ELF-1 (cell line): ENCODE measurements around the gene ZNF436.

ENCODE experiments used
- DNase-seq: peaks from one replicate; pipeline ENCODE4 v3.0.0-alpha.2; 2016; ENCODE audit warnings: low read depth, low spot score

The ZNF436 gene

DNA sequence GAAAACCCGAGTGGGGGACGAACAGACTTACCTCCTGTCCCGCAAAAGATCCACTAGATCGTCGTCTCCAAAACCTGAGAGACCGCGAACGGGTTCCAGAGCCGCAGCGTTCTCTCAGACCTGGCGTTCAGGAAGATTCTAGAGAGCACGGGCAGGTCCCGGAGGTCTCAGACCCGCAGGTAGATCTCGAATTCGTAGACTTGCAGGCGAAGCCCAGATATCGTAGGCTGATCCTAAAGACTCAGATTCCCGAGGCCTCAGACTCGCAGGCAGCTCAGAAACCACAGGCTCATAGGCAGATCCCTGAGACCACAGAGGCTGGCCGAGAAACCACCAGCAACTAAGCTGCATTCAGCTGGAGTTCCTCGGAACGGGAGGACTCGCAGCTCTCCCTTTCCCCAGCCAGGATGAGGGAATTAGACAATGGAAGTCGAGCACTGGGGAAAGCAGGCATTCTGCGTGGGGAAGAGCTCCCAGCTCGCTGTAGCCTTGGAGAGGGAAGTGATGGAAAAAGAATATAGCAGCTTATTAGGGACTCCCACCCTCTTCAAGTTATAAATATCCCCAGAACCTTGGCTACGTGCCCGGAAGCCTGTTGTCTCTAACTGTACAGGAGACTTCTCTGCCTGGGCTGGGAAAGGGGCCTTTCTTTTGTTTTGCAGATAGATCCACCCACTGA is at the start of gene ZNF436:
Gene ZNF436 (minus strand): TSS at position 502 of the 679 bp plus-strand sequence. CDS start 1,831 bp downstream, outside the sequence.
- peak; percentile 59 for DNase-seq

DNA sequence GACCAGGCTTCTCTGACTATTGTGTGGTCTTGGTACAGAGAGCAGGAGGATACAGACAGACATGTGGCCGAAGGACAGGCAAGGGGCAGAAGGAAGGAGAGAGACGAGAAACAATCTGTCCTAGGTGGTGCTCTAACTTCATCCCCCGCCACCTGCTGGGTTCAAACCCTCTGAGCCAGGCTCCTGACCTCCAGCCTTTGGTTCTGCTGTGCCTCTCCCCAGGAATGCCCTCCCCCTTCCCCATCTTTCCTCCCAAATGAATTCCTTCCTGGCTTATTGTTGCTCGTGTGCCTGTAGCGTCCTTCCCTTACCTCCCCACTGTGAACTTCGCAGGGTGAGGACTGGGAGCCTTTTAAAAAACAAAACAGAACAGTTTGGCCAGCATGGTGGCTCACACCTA is 49.5 kb upstream of the ZNF436 start:
- peak; percentile 80 for DNase-seq

DNA sequence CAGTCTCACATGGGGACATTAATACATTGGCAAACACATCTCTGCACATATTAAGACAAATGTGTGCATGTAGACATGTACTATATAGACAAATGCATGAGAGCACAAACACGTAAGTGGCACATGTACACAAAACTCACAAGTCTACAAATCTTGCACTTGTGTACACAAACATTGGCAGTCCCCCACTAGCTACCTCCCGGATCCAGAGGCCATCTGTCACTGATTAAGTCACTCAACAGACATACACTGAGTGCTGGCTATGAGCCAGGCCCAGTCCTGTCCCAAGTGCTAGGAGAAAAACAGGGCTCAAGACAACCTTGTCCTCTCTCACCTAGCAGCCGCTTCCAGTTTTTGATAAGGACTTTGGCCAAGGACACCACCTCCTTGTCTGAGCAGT is 47.9 kb upstream of the ZNF436 start:
- DNase-seq = no peak

DNA sequence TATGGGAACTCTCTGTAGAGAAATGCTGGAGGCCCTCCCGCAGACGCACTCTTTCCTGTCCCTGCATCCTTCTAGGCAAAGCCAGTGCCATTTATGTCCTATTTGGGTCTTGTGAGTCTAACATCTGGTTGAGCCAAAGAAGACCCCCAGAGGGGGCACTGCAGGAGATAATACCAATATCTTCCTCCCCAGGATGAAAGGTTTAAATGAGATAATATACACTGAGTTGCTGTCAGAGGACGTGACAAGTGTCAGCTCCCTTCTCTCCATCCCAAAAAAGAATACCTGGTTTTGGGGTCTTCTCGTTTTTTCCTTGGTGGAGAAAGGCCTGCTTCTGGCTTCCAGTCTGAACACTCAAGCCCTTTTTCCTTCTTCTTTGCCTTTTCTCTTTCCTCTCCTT is 47.3 kb upstream of the ZNF436 start:
- no peak for DNase-seq

DNA sequence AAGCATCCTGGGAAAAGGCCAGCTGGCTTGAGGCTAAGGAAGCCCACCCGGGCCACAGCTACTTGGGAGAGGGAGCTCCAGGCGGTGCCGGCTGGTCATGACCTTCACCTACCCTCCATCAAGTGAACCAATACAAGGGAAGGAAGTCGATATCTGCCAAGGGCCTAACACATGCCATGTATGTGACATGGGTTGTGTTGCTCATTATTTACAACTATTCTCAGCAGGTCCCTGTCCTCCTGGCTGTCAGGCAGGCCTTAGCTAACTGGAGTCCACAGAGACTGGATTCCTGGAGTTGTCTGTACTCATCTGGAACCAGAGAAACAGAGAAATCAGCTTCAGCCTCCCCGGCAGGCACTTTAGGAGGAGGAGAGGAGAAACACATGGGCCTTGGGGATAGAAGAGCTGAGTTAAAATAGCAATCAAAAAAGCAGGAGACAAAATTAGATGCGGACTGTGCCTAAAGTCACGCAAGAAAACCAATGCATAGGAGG is 39.2 kb upstream of the ZNF436 start:
- no peak for DNase-seq

DNA sequence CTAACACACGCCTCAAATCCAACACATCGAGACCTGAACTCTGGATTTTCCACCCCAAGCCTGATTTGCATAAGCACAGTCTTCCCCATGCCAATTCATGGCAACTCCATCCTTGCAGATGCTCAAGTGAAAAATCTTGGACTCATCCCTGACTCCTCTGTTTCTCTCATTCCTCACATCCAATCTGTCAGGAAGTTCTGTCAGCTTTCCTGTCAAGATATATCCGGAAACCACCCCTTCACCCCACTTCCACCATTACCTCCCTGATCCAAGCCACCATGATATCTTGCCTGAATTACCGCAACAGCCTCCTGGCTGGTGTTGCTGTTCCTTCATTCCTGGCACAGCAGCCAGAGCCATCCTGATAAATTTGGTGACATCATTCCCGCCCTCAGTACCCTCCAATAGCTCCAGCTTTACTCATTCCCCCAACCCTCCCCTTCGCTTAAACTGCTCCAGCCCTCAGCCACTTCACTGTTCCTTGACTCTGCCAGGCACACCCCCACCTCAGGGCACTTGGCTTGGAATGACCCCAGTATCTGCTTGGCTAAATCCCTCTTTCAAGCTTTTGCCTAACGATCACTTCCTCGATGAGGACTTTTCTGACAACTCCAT is 37.5 kb upstream of the ZNF436 start:
- DNase-seq = no peak

DNA sequence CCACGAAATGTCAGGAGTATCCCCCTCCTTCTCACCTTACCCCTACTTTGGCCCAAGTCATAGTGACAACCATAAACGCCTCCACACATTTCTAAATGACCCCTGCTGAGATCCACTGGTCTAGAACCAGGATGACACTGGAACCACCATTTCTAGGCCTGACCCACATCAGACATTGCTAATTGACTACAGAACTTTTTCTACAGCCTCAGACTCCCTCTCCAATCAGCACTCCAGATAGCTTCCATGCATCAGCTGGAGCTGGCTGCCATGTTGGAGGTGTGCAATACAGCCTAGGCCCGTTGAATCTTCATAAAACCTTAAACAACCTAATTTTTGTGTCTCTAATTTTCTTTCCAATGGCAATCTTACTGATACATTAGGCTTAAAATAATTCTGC is 36.3 kb upstream of the ZNF436 start:
- DNase-seq = no peak

DNA sequence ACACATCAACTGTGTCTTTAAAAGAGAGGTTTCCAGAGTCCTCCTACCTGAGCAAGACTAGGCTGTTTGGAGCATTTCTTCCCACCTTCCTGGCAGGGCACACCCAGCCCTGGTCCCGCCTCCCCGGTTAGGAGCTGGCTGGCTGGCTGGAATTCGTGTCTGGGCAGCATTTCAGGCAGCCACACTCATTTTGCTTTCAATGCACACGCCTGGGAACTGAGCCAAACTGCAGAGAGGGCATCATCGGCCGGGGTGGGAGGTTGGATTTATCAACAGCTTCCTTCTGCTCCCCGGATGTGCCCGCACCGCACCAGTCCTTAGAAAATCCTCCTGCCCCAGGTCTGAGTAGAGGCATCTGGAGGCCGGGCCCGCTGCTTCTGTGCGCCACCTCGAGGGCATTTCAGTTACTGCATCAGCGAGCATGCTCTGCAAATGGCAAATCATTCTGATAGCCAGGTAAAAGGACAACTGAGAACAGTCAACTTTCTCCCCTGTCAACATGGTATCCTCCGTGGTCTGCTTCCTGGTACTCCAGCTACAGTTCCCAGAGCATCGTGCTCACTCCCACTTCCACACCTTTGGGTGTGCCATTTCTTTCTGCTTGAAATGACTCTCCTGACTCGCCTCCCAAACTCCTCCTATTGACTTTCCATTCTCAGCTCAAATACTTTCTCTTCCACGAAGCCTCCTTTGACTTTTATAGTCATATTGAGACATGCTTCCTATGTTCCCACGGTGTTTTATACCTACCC is 34.3 kb upstream of the ZNF436 start:
- peak; percentile 92 for DNase-seq

DNA sequence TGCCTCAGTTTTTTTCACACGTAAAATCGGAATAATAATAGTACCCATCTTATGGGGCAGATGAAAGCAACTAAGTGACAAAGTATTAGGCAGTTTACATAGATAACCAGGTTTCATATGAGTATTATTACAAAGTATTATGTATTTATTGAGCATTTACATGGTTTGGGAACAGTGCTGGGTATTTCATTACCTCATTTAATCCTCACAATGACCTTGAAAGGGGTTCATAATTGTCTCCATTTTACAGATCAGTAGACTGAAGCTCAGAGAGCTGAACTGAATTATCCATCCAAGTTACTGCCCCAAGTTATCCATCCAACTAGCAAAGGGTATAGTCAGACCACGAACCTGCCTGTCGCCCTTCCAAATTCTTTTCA is 33.7 kb upstream of the ZNF436 start:
- no peak for DNase-seq

DNA sequence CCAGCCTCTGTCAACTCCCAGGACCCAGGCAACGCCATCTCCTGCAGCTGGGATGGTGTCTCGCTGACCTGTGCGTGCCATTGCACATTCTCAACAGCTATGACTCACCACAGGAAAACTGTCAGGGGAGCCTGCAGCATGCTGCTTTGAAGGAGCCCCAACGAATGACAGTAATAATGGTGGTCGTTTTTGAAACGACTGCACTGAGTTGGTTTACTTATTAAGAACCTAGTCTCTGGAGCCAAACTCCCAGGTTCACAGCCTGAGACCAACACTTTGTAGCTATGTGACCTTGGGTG is 33.4 kb upstream of the ZNF436 start:
- DNase-seq = no peak

DNA sequence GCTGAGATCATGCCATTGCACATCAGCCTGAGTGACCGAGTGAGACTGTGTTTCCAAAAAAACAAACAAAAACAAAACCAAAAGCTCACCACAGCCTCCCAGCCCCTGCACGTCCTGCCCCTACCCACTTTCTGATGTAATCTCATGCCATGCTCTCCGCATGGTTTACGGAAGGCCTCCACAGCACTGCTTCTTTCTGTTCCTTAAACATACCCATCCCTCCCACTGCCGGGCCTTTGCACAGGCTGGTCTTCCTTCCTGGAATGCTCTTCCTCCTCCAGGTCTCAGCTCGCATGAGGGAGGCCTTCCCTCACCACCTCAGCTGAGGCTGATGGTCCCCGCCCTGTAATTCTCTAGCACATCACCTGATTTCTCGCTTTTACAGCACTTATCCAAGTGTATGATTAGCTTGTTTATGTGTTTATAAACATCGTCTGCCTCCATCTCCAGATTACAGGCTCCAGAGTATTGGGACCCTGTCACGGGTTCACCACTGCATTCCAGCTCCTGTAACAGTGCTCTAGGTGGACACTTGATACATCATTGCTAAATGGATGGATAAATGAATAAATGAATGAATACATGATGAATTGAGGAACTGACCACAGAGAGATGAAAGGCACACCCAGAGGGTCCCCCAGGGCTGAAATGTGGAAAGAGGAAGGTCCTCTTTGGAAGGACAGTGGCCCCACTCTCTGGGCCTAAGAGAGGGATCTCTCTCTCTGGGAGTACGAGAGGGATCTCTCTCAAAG is 32.8 kb upstream of the ZNF436 start:
- no peak for DNase-seq

DNA sequence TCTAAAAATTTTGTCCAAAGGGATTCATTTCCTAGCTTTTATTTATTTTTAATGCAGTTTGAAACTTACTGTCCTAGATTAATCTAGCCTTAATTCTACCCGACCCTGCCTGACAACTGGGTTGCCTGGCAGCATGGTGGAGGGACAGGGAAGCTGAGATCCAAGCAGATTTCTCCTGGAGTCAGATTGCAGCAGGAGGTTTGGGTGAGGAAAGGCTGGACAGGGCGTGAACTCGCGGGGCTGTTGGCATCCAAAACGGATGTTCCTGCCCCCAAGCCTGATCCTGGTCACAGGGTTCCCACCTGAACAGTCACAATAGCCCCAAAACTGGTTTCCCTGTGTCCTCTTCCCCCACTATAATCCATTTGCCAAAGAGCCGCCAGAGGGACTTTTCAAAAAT is 31.7 kb upstream of the ZNF436 start:
- no peak for DNase-seq

DNA sequence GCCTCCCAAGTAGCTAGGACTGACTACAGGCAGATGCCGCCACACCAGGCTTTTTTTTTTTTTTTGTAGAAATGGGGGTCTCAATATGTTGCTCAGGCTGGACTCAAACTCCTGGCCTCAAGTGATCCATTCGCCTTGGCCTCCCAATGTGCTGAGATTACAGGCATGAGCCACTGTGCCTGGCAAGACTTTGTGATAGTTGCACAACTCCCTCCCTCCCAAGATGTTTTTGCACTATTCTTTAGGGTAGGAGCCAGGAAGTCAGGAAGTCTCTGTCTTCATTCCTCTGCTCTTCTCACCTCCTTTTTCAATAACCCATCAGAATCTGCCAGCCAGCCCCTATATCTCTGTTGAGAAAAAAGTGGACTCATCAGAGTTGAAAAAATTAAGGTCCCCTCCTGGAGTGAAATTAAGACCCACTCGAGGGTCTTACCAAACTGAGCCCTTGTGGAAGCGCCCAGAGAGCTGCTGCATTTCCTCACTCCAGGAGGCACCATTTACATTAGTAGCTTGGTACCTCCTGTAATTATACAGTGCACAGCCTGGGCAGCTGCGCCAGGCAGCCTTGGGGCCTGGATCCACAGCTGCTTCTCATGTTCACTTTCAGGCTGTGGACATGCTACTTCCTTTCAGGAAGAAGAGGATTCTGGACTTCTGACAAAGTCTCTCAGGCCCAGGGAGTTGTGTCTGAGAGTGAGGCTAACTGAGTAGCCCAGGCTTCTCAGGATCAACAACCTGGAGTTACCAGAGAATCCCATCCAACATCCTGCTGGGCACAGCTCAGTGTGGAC is 30.9 kb upstream of the ZNF436 start:
- no peak for DNase-seq

DNA sequence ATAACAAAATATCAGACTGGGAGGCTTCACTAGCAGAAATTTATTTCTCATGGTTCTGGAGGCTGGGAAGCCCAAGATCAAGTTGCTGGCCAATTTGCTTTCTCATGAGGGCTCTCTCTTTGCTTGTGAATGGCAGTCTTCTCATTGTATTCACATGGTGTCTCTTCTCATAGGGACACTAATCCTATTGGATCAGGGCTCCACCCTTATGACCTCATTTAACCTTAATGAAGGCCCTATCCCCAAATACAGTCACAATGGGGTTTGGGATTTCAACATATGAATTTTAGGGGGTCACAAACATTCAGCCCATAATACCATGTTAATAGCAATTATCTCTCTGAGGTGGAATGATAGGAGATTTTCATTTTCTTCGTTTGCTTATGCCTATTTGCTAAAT is 29.6 kb upstream of the ZNF436 start:
- no peak for DNase-seq

DNA sequence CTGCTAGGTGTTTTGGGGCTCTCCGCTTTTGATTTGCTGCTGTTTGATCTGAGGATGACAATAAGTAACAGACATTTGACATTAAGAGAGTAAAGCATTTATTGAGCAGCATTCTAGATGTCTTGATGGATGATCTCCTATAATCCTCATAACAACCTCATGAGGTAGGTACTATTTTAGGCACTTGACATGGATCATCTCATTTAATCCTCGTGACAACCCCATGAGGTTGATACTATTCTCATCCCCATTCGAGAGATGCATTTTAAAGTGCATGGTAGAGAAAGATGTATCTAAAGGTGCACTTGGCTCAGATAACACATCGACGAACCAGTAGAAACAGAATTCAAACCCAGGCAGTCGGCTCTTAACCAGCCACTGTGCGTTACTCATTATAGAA is 28.3 kb upstream of the ZNF436 start:
- DNase-seq = no peak

DNA sequence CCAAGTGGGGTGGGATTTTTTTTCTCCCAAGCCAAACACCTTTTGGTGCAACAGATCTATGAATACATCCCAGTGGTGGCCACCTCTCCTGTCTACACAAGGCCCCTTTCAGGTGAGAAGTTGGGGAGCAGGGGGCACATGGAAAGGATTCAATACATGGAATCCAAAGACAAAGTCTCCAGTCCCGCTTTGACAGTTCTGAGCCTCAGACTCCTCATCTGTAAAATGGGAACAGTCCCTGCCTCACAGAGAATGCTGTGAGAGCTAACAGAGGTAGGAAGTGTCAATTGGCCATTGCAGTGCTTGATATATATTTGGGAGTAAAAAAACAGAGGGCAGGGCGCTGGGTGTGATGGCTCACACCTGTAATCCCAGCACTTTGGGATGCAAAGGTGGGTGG is 26.7 kb upstream of the ZNF436 start:
- no peak for DNase-seq

DNA sequence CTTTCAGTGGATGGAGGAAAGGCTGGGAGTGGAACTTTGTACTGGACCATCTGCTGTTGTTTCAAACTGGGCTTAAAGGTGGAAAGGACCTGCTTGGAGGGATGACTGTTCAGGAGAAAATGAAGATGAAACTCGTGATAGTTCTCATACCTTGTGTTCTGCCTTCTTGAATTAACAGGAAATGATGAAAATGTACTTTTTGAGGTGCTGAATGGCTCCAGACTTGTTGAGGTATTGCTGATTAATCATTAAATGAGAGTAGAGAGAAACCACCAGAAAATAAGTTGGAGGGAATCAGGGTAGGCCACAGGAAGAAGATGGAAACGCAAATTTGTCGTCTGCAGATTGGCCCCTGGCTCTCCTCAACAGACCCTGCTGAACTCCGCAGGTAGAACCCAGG is 26.2 kb upstream of the ZNF436 start:
- DNase-seq = no peak

DNA sequence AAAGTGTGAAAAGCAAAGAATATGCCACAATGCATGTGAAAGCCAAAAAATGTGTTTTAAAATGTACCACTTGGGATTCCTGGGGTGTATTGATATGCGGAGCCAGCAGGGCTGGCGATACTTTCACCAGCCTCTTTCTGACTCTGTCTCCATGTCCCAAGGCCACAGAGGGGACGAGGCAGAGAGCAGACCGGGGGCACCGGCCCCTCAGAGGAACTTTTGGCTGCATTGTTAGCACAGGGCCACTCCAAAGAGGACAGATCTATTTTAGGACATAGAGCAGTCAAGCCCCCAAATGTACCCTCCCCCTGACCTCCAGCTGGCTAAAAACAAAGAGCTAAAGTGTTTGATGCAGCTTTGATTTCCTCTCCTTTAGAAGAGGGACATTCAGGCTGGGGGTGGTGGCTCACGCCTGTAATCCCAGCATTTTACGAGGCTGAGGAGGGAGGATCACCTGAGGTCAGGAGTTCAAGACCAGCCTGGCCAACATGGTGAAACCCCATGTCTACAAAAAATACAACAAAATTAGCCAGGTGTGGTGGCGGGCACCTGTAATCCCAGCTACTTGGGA is 25.6 kb upstream of the ZNF436 start:
- peak; percentile 59 for DNase-seq

DNA sequence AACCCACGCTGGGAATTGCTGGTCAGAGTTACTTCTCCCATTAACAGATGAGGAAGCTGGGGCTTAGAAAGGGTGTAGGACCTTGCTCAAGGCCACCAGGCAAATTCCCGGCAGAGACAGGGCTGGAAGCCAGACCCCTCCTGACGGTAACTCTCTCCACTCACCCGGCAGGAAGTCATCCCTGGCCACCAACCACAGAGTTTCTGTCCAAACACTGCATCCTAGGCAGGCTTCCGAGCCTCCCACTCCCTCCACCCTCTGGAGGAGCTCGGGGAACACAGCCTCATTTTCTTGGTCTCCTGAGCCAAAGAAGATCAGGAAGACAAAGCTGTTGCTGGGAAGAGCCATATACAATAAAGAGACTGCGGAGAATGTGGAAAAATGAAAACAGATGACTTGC is 25.0 kb upstream of the ZNF436 start:
- peak; percentile 69 for DNase-seq

DNA sequence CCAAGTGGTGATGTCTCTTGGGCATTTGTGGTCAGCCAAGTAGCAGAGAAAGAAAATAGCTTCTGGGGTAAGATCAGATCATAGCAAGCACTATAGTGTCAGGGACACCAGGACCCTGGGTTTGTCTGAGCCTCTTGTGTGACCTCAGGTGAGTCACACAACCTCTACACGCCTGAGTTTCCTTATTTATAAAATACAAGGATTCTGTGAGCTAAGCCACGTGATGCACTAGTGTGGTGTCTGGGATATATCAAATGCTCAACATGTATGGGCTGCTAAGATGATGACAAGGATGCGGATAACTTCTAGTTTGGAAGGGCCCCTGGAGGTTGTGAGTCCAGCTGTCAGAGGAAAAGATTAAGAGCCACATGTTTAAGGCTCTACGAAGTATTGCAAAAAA is 24.5 kb upstream of the ZNF436 start:
- no peak for DNase-seq

DNA sequence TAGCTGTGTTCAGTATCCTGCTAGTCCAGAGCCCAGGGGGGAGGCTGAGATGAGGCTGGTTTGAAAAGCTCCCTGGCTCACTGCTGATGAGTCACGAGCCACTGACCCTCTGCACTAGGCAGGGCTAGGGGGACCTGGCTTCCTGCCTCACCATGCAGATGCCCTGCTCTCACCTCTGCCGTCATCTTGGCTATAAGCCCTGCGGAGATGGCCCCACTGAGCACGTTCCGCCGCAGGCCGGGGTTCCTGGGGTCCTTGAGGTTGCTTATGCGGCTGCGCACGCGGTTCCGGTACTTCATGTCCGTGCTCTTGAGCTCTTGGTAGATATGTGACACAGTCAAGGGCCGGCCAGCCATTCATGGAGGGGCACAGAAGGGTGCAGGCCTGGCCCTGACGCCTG is 24.1 kb upstream of the ZNF436 start:
- peak; percentile 48 for DNase-seq
